HepG2 (cell line): ENCODE results near the gene PLD2.

Experiments used
- FLYWCH1 ChIP-seq: sonication (generic); formaldehyde crosslinking; IDR thresholded peaks from 2 replicates; pipeline ENCODE4 v1.8.1; 2023; ENCODE audit warnings: mild to moderate bottlenecking, missing genetic modification reagents
- FOSL2 ChIP-seq: sonication (generic); formaldehyde crosslinking; IDR thresholded peaks from 2 replicates; pipeline ENCODE4 v1.4.0; 2020; ENCODE audit warnings: missing genetic modification reagents
- PAX8 ChIP-seq: sonication (generic); formaldehyde crosslinking; IDR thresholded peaks from 2 replicates; pipeline ENCODE4 v1.8.0; 2022; ENCODE audit warnings: mild to moderate bottlenecking, missing genetic modification reagents, borderline replicate concordance
- POLR2A ChIP-seq, 2 experiments: IDR thresholded peaks; 2 replicates each; pipeline ENCODE4 v1.6.1; 2011; ENCODE audit warnings: low read depth in 2 of 2, low read length in 2 of 2, mild to moderate bottlenecking in 1 of 2, moderate library complexity in 1 of 2; ENCODE audit not compliant: insufficient read depth in 1 of 2
- TFE3 ChIP-seq: IDR thresholded peaks from 2 replicates; pipeline ENCODE4 v1.6.1; 2016
- XRCC5 ChIP-seq: fragments of 200-400 bp; formaldehyde crosslinking; optimal IDR thresholded peaks from 2 replicates; pipeline ENCODE3; 2017; ENCODE audit warnings: mild to moderate bottlenecking, low read length
- ZEB1 ChIP-seq: IDR thresholded peaks from 2 replicates; pipeline ENCODE4 v1.6.1; 2012; ENCODE audit warnings: mild to moderate bottlenecking, low read depth, inconsistent platforms; ENCODE audit not compliant: insufficient replicate concordance
- TF ChIP-seq, protein P1 (sequence below): sonication (generic); formaldehyde crosslinking; IDR thresholded peaks from 2 replicates; pipeline ENCODE4 v1.5.0; 2020; ENCODE audit warnings: mild to moderate bottlenecking, missing genetic modification reagents, moderate library complexity

- TF ChIP-seq XRCC5 (no peak), TFE3 (CRISPR knock-in tag) (no peak), FOSL2 (CRISPR knock-in tag) (no peak), POLR2A (IDR thresholded peaks at IDR 0.05; ENCODE audit: insufficient read depth in 1 of 2, low read depth in 2 of 2, low read length in 2 of 2) (no peak), FLYWCH1 (CRISPR knock-in tag) (no peak), PAX8 (CRISPR knock-in tag) (no peak), ZEB1 (no peak)
- TF ChIP-seq, protein P1, sequence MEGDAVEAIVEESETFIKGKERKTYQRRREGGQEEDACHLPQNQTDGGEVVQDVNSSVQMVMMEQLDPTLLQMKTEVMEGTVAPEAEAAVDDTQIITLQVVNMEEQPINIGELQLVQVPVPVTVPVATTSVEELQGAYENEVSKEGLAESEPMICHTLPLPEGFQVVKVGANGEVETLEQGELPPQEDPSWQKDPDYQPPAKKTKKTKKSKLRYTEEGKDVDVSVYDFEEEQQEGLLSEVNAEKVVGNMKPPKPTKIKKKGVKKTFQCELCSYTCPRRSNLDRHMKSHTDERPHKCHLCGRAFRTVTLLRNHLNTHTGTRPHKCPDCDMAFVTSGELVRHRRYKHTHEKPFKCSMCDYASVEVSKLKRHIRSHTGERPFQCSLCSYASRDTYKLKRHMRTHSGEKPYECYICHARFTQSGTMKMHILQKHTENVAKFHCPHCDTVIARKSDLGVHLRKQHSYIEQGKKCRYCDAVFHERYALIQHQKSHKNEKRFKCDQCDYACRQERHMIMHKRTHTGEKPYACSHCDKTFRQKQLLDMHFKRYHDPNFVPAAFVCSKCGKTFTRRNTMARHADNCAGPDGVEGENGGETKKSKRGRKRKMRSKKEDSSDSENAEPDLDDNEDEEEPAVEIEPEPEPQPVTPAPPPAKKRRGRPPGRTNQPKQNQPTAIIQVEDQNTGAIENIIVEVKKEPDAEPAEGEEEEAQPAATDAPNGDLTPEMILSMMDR: no peak
Observed at GRCh38 chr17:4834681-4835020, 27.7 kb downstream of the PLD2 start.
